Measurements from ENCODE around the gene CREBL2. TPM values are rescaled to one million over a fixed set of nuclear protein-coding genes. Genes with fewer than 3 reads are reported as not detected.
A peak's percentile ranks its signal among the peaks of the same experiment; 100 is the strongest.

The CREBL2 gene
- total RNA-seq, 3 donors from 2014 or later: 55.7 to 87.4 (median 84.2) TPM

- peaks cover 0 to 5% of the 10 kb centered on the region in 2 donors for H3K4me1 ChIP-seq
- no peak overlapping the region for H3K4me3 ChIP-seq
- H3K9me3 ChIP-seq: no peaks in the 10 kb centered on the region
- DNase-seq (ENCODE audit: low spot score in 2 of 2): no peak
- no peaks in the 10 kb centered on the region for H3K36me3 ChIP-seq
- H3K27me3 ChIP-seq: no peaks in the 10 kb centered on the region
- H3K27ac ChIP-seq: peak overlapping the region; percentile 36 to 71
- intact Hi-C loops (cut with DNase I; ENCODE audit: low total_unique reads): no loop called here
- TF ChIP-seq POLR2AphosphoS5 (IDR thresholded peaks at IDR 0.05): no peak
- TF ChIP-seq POLR2A (IDR thresholded peaks at IDR 0.05): no peak
- no peak for TF ChIP-seq CTCF (IDR thresholded peaks at IDR 0.05)
These were observed 48.5 kb downstream of the CREBL2 start for GRCh38 chr12:12660201-12660600.

DNA sequence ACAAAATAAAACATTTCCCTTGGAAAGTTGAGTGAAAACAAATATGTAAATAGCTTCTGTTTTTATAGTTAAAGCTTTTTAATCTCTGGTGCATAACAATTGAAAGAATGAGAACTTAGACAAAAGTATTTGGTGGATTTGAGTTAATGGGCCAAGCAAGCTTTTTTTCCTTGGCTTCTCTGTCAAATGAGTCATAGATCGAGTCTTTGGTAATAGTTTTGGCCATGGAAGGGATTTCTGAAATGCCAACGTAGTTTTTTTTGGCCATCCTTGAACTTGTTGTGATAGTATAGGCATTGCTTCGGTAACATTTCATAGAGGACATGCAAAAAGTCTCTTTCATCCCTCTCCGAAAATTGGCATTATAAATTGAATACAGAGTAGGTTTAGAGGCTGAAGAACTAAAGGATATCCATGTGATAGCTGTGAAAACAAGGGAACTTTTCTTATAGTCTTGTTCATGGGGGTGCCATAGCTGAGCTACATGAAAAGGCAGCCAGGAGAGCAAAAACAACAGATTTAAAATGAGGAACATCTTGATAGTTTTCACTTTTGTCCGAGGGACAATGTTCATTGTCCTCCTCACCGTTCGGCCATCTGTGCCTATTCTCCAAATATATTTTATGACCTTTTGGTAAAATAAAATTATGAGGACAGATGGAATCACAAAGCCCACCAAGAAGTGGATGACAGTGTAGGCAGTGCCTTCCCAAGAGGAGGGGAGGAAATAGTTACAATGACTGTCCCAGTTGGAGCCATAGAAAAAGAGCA is 49.6 kb downstream of the CREBL2 start:
- H3K27me3 ChIP-seq: no peaks in the 10 kb centered on the region
- H3K4me3 ChIP-seq: no peak overlapping the region
- H3K27ac ChIP-seq: peak overlapping the region; percentile 55 to 71
- H3K36me3 ChIP-seq: no peaks in the 10 kb centered on the region
- TF ChIP-seq CTCF (IDR thresholded peaks at IDR 0.05) (no peak), POLR2A (IDR thresholded peaks at IDR 0.05) (no peak), POLR2AphosphoS5 (IDR thresholded peaks at IDR 0.05) (no peak)
- DNase-seq (ENCODE audit: low spot score in 2 of 2): no peak
- intact Hi-C loops (cut with DNase I; ENCODE audit: low total_unique reads): no loop called here
- peaks cover 0 to 5% of the 10 kb centered on the region in 2 donors for H3K4me1 ChIP-seq
- H3K9me3 ChIP-seq: no peaks in the 10 kb centered on the region

GRCh38 chr12:12663644-12664294 is 52.1 kb downstream of the CREBL2 start:
- Histone ChIP-seq H3K9me3 (no peaks in the 10 kb centered on the region), H3K4me1 (peaks cover 0 to 5% of the 10 kb centered on the region in 2 donors), H3K36me3 (no peaks in the 10 kb centered on the region), H3K4me3 (no peak overlapping the region), H3K27me3 (no peaks in the 10 kb centered on the region), H3K27ac (no peak overlapping the region)
- TF ChIP-seq POLR2AphosphoS5 (IDR thresholded peaks at IDR 0.05) (no peak), CTCF (IDR thresholded peaks at IDR 0.05) (no peak), POLR2A (IDR thresholded peaks at IDR 0.05) (no peak)
- intact Hi-C loops (cut with DNase I; ENCODE audit: low total_unique reads): no loop called here
- no peak for DNase-seq (ENCODE audit: low spot score in 2 of 2)

GRCh38 chr12:12665194-12665593 is 53.5 kb downstream of the CREBL2 start:
- intact Hi-C loops (cut with DNase I; ENCODE audit: low total_unique reads): no loop called here
- no peaks in the 10 kb centered on the region for H3K9me3 ChIP-seq
- no peak overlapping the region for H3K27ac ChIP-seq
- H3K36me3 ChIP-seq: no peaks in the 10 kb centered on the region
- H3K27me3 ChIP-seq: no peaks in the 10 kb centered on the region
- DNase-seq (ENCODE audit: low spot score in 2 of 2): no peak
- H3K4me3 ChIP-seq: no peak overlapping the region
- H3K4me1 ChIP-seq: peaks cover 0 to under 1% of the 10 kb centered on the region in 2 donors
- TF ChIP-seq POLR2AphosphoS5 (IDR thresholded peaks at IDR 0.05) (no peak), POLR2A (IDR thresholded peaks at IDR 0.05) (no peak), CTCF (IDR thresholded peaks at IDR 0.05) (no peak)

GRCh38 chr12:12668005-12668404 is 56.3 kb downstream of the CREBL2 start:
- no peak overlapping the region for H3K27ac ChIP-seq
- no peaks in the 10 kb centered on the region for H3K9me3 ChIP-seq
- H3K4me3 ChIP-seq: no peak overlapping the region
- H3K27me3 ChIP-seq: no peaks in the 10 kb centered on the region
- DNase-seq (ENCODE audit: low spot score in 2 of 2): no peak
- intact Hi-C loops (cut with DNase I; ENCODE audit: low total_unique reads): no loop called here
- no peaks in the 10 kb centered on the region for H3K36me3 ChIP-seq
- TF ChIP-seq POLR2A (IDR thresholded peaks at IDR 0.05) (no peak), CTCF (IDR thresholded peaks at IDR 0.05) (no peak), POLR2AphosphoS5 (IDR thresholded peaks at IDR 0.05) (no peak)
- no peaks in the 10 kb centered on the region for H3K4me1 ChIP-seq

Measured in breast epithelium (tissue), 4 donors.